Common myeloid progenitor, CD34-positive (primary cell): ENCODE measurements around the gene MYO1D.

Experiments
- CTCF ChIA-PET: fragments of 350-600 bp; sonication (Branson Sonifier 250); formaldehyde crosslinking; loops from one replicate; lab custom pipeline; 2021; ENCODE audit warnings: antibody characterized with exemption; lab: Charles Lee
- POLR2A ChIA-PET: fragments of 350-600 bp; sonication (Branson Sonifier 250); formaldehyde crosslinking; loops from one replicate; lab custom pipeline; 2021; ENCODE audit warnings: antibody characterized with exemption; lab: Charles Lee
- DNase-seq, 3 donors: peaks; one replicate each; pipeline versions ENCODE4 v3.0.0 to v3.0.0-alpha.2; 2013
- H3K27ac ChIP-seq, 2 experiments: 1 replicate in 1 of 2; 2 replicates in 1 of 2; pipeline ENCODE4 v1.7.0; 2013; ENCODE audit warnings: inconsistent platforms in 2 of 2, low read length in 2 of 2, mild to moderate bottlenecking in 2 of 2, low read depth in 1 of 2, moderate library complexity in 1 of 2; ENCODE audit not compliant: severe bottlenecking in 2 of 2, insufficient read depth in 1 of 2, poor library complexity in 1 of 2
- H3K27me3 ChIP-seq, 5 experiments: replicated peaks in 2 of 5; 1 replicate in 3 of 5; 2 replicates in 2 of 5; pipeline versions ENCODE4 v1.6.1 to v1.7.0; 2013; ENCODE audit warnings: low read length in 4 of 5, mild to moderate bottlenecking in 2 of 5, moderate library complexity in 2 of 5, inconsistent platforms in 1 of 5; ENCODE audit not compliant: insufficient read depth in 5 of 5, control insufficient read depth in 4 of 5
- H3K36me3 ChIP-seq, 4 experiments: 1 replicate in 2 of 4; 2 replicates in 2 of 4; pipeline versions ENCODE4 v1.6.1 to v1.7.0; 2013; ENCODE audit warnings: low read length in 3 of 4, control low read depth in 1 of 4, mild to moderate bottlenecking in 1 of 4; ENCODE audit not compliant: control insufficient read depth in 4 of 4, insufficient read depth in 4 of 4
- H3K4me1 ChIP-seq, 4 experiments: 1 replicate in 3 of 4; 2 replicates in 1 of 4; pipeline versions ENCODE4 v1.6.1 to v1.7.1; 2013; ENCODE audit warnings: low read length in 3 of 4, mild to moderate bottlenecking in 3 of 4, control low read depth in 1 of 4, inconsistent platforms in 1 of 4, moderate library complexity in 1 of 4; ENCODE audit not compliant: control insufficient read depth in 4 of 4, insufficient read depth in 4 of 4; ENCODE audit errors: control extremely low read depth in 1 of 4
- H3K4me3 ChIP-seq, 7 experiments: 1 replicate in 4 of 7; 2 replicates in 3 of 7; pipeline versions ENCODE4 v1.5.1 to v1.7.0; 2013; ENCODE audit warnings: mild to moderate bottlenecking in 7 of 7, low read length in 6 of 7, moderate library complexity in 6 of 7, inconsistent platforms in 2 of 7, low read depth in 2 of 7, control low read depth in 1 of 7; ENCODE audit not compliant: insufficient read depth in 4 of 7, control insufficient read depth in 1 of 7; ENCODE audit errors: extremely low read depth in 1 of 7
- H3K9me3 ChIP-seq, 5 experiments: 1 replicate in 4 of 5; 2 replicates in 1 of 5; pipeline versions ENCODE4 v1.6.1 to v1.7.1; 2013; ENCODE audit warnings: low read length in 4 of 5, mild to moderate bottlenecking in 2 of 5, inconsistent platforms in 1 of 5, low read depth in 1 of 5, moderate library complexity in 1 of 5; ENCODE audit not compliant: control insufficient read depth in 4 of 5, insufficient read depth in 2 of 5; ENCODE audit errors: control extremely low read depth in 1 of 5
- WGBS: methylation state at CpG from one replicate; pipeline ENCODE4 v1.1.5; 2013; ENCODE audit not compliant: insufficient coverage; 5-methylcytosine and 5-hydroxymethylcytosine counted together

Gene MYO1D

GRCh38 chr17:32684087-32684958 is 192.6 kb downstream of the MYO1D start:
- ChIA-PET CTCF (no interaction called here), POLR2A (no interaction called here)
- Histone ChIP-seq H3K36me3 (no peaks in the 10 kb centered on the region), H3K27ac (no peak overlapping the region), H3K27me3 (no peaks in the 10 kb centered on the region), H3K9me3 (no peaks in the 10 kb centered on the region), H3K4me1 (no peaks in the 10 kb centered on the region), H3K4me3 (no peak overlapping the region)
- 94% methylated on average over 7 of the region's 16 CpGs for WGBS
- no peak for DNase-seq

- POLR2A ChIA-PET = interaction anchor here (0.7 kb wide), 1 partner anchor 75 kb away, joined by 4 read pairs; no protein-coding TSS in a partner anchor
- no peak overlapping the region for H3K27ac ChIP-seq
- H3K4me1 ChIP-seq = peaks cover 0 to 14% (median 8%) of the 10 kb centered on the region in 4 experiments
- CTCF ChIA-PET = no interaction called here
- H3K4me3 ChIP-seq = no peak overlapping the region
- H3K9me3 ChIP-seq = peaks cover 2 to 11% (median 7%) of the 10 kb centered on the region in 5 experiments
- no peak for DNase-seq
- no peaks in the 10 kb centered on the region for H3K27me3 ChIP-seq
- H3K36me3 ChIP-seq = no peaks in the 10 kb centered on the region
- 94% methylated on average over 3 of the region's 3 CpGs for WGBS
These were observed 203.0 kb downstream of the MYO1D start for GRCh38 chr17:32673964-32674363.

- DNase-seq = peak in 2 of 3 donors; percentile 46 to 65
- Histone ChIP-seq H3K36me3 (no peaks in the 10 kb centered on the region), H3K27ac (no peak overlapping the region), H3K4me1 (peaks cover 0 to 14% (median 8%) of the 10 kb centered on the region in 4 experiments), H3K4me3 (peak overlapping the region in 1 of 7 experiments; percentile 38), H3K27me3 (no peaks in the 10 kb centered on the region), H3K9me3 (peaks cover 2 to 11% (median 7%) of the 10 kb centered on the region in 5 experiments)
- POLR2A ChIA-PET = no interaction called here
- WGBS = no CpG with 5 or more reads among the region's 1 CpG
- CTCF ChIA-PET = no interaction called here
These were observed 204.2 kb downstream of the MYO1D start for GRCh38 chr17:32672711-32673110.

DNA sequence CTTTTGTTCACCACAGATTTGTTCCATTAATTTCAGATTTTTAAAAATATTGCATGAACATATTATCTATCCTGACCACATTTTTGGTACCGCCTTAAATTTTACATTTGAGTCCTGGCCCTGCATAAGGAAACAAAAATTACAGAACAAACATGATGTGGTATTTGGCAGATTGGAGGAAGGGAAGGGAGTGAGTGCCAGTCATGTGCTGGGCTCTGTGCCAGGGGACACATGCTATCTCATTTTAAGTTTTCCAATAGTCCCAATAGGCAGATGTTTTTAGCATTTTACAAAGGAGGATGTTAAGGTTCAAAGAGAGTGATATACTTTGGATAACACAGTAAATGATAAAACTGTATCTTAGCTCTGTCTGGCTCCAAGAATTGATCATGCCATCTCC is 205.0 kb downstream of the MYO1D start:
- Histone ChIP-seq H3K27me3 (no peaks in the 10 kb centered on the region), H3K4me3 (no peak overlapping the region), H3K9me3 (peaks cover 2 to 11% (median 7%) of the 10 kb centered on the region in 5 experiments), H3K36me3 (no peaks in the 10 kb centered on the region), H3K4me1 (peaks cover 0 to 14% (median 8%) of the 10 kb centered on the region in 4 experiments), H3K27ac (no peak overlapping the region)
- ChIA-PET POLR2A (no interaction called here), CTCF (no interaction called here)
- 20% methylated on average over 1 of the region's 1 CpG for WGBS
- peak in 2 of 3 donors; percentile 65 to 76 for DNase-seq

- ChIA-PET CTCF (no interaction called here), POLR2A (no interaction called here)
- H3K4me1 ChIP-seq = no peaks in the 10 kb centered on the region
- no peak overlapping the region for H3K4me3 ChIP-seq
- H3K9me3 ChIP-seq = peaks cover 0 to 4% (median 3%) of the 10 kb centered on the region in 5 experiments
- DNase-seq = no peak
- 98% methylated on average over 4 of the region's 9 CpGs for WGBS
- H3K27me3 ChIP-seq = no peaks in the 10 kb centered on the region
- no peaks in the 10 kb centered on the region for H3K36me3 ChIP-seq
- no peak overlapping the region for H3K27ac ChIP-seq
These were observed 211.9 kb downstream of the MYO1D start for GRCh38 chr17:32664936-32665583.

- Histone ChIP-seq H3K9me3 (no peaks in the 10 kb centered on the region), H3K4me3 (no peak overlapping the region), H3K4me1 (peaks cover 0 to 12% (median 4%) of the 10 kb centered on the region in 4 experiments), H3K36me3 (no peaks in the 10 kb centered on the region), H3K27me3 (no peaks in the 10 kb centered on the region), H3K27ac (no peak overlapping the region)
- DNase-seq = no peak
- POLR2A ChIA-PET = no interaction called here
- CTCF ChIA-PET = interaction anchor here (0.8 kb wide), 1 partner anchor 93 kb away, joined by 4 read pairs; no protein-coding TSS in a partner anchor
- WGBS = 82% methylated on average over 3 of the region's 5 CpGs
These were observed 216.4 kb downstream of the MYO1D start for GRCh38 chr17:32660496-32660985.
